Kidney (tissue), 14 donors: Measurements from ENCODE around the gene FARP2. TPM values are rescaled to one million over a fixed set of nuclear protein-coding genes. Genes with fewer than 3 reads are reported as not detected.

ENCODE experiments used
- DNase-seq, 5 donors: peaks; one replicate each; pipeline ENCODE4 v3.0.0-alpha.2; 2013 to 2020
- FAIRE-seq: peaks from 2 replicates; lab custom pipeline; 2012; peaks lifted over from hg19 to GRCh38; lab: Jason Lieb, UNC
- H3K27ac ChIP-seq, 2 donors: one replicate each; pipeline ENCODE4 v1.7.0; 2013; ENCODE audit warnings: low read depth in 2 of 2, low read length in 2 of 2, inconsistent platforms in 1 of 2
- H3K27me3 ChIP-seq: one replicate; pipeline ENCODE4 v1.7.1; 2013; ENCODE audit warnings: low read length, inconsistent platforms; ENCODE audit not compliant: control insufficient read depth, insufficient read depth
- H3K36me3 ChIP-seq, 3 donors: one replicate each; pipeline versions ENCODE4 v1.7.0 to v1.7.1; 2013; ENCODE audit warnings: low read length in 3 of 3, control low read depth in 1 of 3, inconsistent platforms in 1 of 3; ENCODE audit not compliant: insufficient read depth in 3 of 3, control insufficient read depth in 2 of 3
- H3K4me1 ChIP-seq, 3 donors: one replicate each; pipeline versions ENCODE4 v1.7.0 to v1.7.1; 2013; ENCODE audit warnings: low read length in 3 of 3, inconsistent platforms in 1 of 3, low read depth in 1 of 3; ENCODE audit not compliant: control insufficient read depth in 2 of 3, insufficient read depth in 2 of 3
- H3K4me3 ChIP-seq, 3 donors: one replicate each; pipeline versions ENCODE4 v1.7.0 to v1.8.1; 2013; ENCODE audit warnings: low read length in 3 of 3, control low read depth in 1 of 3, inconsistent platforms in 1 of 3
- H3K9ac ChIP-seq, 3 donors: one replicate each; pipeline versions ENCODE4 v1.7.0 to v1.7.1; 2013; ENCODE audit warnings: low read length in 3 of 3, control low read depth in 1 of 3, inconsistent platforms in 1 of 3
- H3K9me3 ChIP-seq, 3 donors: one replicate each; pipeline versions ENCODE4 v1.7.0 to v1.7.1; 2013; ENCODE audit warnings: low read length in 3 of 3, control low read depth in 1 of 3, inconsistent platforms in 1 of 3; ENCODE audit not compliant: control insufficient read depth in 2 of 3, insufficient read depth in 1 of 3
- CTCF ChIP-seq: IDR thresholded peaks from 3 replicates; pipeline ENCODE4 v1.5.1; 2012; ENCODE audit warnings: mild to moderate bottlenecking, moderate library complexity, borderline replicate concordance; ENCODE audit not compliant: insufficient read depth; ENCODE audit errors: extremely low read depth
- intact Hi-C: fragments of 100-400 bp; cut with DNase I; formaldehyde crosslinking; loops from one replicate; pipeline ENCODE4 v1.11.1; 2022
- polyA plus RNA-seq: library from polyadenylated mRNA; stranded (reverse); fragments of 350-450 nt; fragmentation: Illumina TruSeq; extraction: RNeasy Lipid Tissue Mini Kit (QIAGEN cat#74804); gene quantifications from one replicate; pipeline ENCODE4 v1.2.3, GENCODE V29; 2014; ENCODE audit warnings: low read depth, low replicate concordance; ENCODE audit not compliant: insufficient read depth
- total RNA-seq: library from RNA; stranded (reverse); fragmentation: NEBNext Ultra II Directional; extraction: Animal tissue kit (Norgen Biotek cat#: 25700); gene quantifications from one replicate; pipeline ENCODE4 v1.2.1, GENCODE V29; 2021
- donor health status: control.
- donor health status: control.
- donor health status: control.
- donor health status: control.
- donor health status: control.
- donor health status: DM: yes; HTN: yes; CAD: no.
- donor health status: Normal renal cell carcinoma (clear cell type).

FARP2 gene
- total and polyA plus RNA-seq, 2 donors from 2014 or later, result 20.3 to 50.5 TPM

- FAIRE-seq, result no peak
- no peak for TF ChIP-seq CTCF
- Histone ChIP-seq H3K36me3 (peaks cover 0 to 21% (median 21%) of the 10 kb centered on the region in 3 donors), H3K4me1 (no peaks in the 10 kb centered on the region), H3K4me3 (no peak overlapping the region), H3K9me3 (no peaks in the 10 kb centered on the region), H3K27ac (no peak overlapping the region), H3K27me3 (no peaks in the 10 kb centered on the region), H3K9ac (no peak overlapping the region)
- intact Hi-C loops, result no loop called here
- no peak for DNase-seq
Observed at GRCh38 chr2:241432824-241433448, 76.9 kb downstream of the FARP2 start.

GRCh38 chr2:241437179-241437578 lies 81.1 kb downstream of the FARP2 start:
- FAIRE-seq (no peak), DNase-seq (no peak)
- Histone ChIP-seq H3K4me3 (no peak overlapping the region), H3K9ac (no peak overlapping the region), H3K4me1 (no peaks in the 10 kb centered on the region), H3K9me3 (no peaks in the 10 kb centered on the region), H3K36me3 (peaks cover 0 to 25% (median 16%) of the 10 kb centered on the region in 3 donors), H3K27ac (no peak overlapping the region), H3K27me3 (no peaks in the 10 kb centered on the region)
- intact Hi-C loops, result no loop called here
- TF ChIP-seq CTCF, result no peak

DNA sequence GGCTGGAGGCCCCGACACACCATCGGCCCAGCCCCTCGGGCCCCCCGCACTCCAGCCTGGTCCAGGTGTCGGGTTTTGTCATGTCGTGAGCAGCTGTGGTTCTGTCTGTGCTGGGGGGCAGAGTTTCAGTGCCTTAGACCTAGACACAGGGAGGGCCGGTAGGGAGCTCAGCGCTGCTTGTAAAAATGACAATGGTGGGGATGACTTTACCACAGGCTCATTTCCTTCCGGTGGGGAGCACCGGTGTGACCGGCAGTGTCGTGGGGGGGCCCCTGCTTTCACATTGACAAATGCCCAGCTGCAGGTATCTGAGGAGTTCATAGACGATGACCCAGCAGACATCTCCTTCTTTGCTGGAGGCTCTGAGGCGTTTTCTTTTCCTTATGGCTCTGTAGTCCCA lies 85.4 kb downstream of the FARP2 start:
- Histone ChIP-seq H3K27me3 (no peaks in the 10 kb centered on the region), H3K4me3 (no peak overlapping the region), H3K4me1 (no peaks in the 10 kb centered on the region), H3K27ac (no peak overlapping the region), H3K9ac (no peak overlapping the region), H3K36me3 (peaks cover 0 to 24% (median 19%) of the 10 kb centered on the region in 3 donors), H3K9me3 (no peaks in the 10 kb centered on the region)
- no peak for FAIRE-seq
- no peak for DNase-seq
- intact Hi-C loops, result no loop called here
- TF ChIP-seq CTCF, result no peak
